ENCODE data around the gene FAM114A1.
"Not testable (repeated sequence)": the region's sequence is repeated elsewhere in the genome, so short reads cannot be mapped to it uniquely, and the experiment has no call there.

FAM114A1 gene

DNA sequence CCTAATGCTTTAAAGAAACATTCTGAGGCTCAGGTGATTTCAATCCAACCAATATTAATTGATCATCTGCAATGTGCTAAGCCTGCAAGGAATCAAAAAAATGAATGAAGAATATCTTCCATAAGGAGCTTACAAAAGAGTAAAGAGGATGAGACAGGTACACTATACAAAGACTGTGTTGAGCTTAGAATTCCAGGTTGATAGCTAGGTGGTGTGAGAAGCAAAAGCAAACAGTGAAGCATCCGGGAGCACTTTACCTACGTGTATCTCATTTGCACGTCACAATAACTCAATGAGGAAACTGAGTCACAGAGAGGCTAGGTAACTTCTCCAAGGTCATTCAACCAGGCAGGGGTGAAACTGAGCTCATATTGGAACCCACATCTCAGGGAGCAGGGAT lies 37.1 kb downstream of the FAM114A1 start:
- DNase-seq = no peak

- no peak for DNase-seq
Observed at GRCh38 chr4:38905652-38906385, 38.2 kb downstream of the FAM114A1 start.

- no peak for DNase-seq
Observed at GRCh38 chr4:38907696-38908270, 40.2 kb downstream of the FAM114A1 start.

GRCh38 chr4:38909015-38909414 lies 41.4 kb downstream of the FAM114A1 start:
- DNase-seq = no peak

DNA sequence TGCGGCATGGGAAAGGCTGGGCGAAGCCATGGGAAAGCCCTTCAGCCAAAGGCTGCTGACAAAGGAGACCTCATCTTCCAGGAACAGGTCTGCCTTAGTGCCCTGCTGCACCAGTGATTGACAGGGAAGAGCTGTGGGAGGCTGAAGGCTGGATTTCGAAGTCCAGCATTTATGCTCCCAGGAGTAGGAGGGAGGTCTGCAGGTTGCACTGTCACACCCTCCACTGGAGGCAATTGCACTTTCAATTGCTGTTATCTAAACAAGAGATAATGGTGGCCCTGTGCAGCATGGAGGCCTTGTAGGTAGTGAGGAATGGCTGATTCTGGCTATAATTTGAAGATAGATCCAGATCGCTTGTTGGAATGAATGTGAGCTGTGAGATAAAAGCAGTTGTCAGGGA lies 43.7 kb downstream of the FAM114A1 start:
- DNase-seq = no peak

DNA sequence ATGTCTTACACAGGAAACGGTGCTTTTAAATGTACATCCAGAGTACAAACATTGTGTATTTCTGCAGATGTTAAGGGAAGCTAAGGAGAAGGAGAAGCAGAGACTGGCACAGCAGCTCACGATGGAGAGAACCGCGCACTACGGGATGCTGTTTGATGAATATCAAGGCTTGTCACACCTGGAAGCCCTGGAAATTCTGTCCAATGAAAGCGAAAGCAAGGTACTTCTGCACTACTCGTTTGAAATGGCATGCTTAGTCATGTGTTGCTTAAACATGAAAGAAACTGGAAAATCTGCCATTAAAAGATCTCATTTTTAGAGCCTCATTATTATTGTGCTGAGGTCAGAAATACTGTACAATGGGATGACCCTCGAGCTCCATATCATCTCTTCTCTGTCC lies 47.2 kb downstream of the FAM114A1 start:
- DNase-seq = no peak

DNA sequence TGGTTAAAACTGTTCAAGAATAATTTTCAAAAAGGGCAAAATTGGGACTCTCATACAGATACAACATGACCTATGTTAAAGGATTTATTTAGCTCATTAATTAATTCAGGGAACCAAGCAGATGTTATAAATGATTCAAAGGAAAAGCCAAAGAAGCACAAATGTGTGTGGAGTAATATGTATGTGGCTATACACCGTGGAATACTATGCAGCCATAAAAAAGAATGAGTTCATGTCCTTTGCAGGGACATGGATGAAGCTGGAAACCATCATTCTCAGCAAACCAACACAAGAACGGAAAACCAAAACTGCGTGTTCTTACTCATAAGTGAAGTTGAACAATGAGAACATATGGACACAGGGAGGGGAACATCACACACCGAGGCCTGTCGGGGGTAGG lies 48.7 kb downstream of the FAM114A1 start:
- not testable (repeated sequence) for DNase-seq

DNA sequence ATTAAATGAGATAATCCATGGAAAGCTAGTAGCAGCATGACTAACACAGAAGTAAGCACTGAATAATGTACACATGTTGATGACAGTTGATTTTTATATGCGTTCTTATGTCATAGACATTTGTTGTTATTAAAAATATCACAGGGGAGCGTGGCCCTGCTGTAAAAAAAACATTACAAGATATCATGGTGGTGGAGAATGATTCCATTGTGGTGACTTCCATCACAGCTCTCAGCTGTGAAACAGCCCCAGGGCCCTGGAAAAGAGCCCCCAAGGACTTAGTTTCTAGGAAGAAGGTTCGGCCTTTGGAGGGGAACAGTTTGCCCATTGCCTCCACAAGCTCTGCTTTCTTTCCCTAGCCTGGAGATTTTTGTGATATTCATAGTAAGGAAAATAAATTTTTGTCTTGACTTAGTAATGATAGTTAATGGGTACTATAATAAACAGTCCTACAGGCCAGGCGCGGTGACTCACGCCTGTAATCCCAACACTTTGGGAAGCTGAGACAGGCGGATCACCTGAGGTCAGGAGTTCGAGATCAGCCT lies 49.9 kb downstream of the FAM114A1 start:
- DNase-seq = no peak

DNA sequence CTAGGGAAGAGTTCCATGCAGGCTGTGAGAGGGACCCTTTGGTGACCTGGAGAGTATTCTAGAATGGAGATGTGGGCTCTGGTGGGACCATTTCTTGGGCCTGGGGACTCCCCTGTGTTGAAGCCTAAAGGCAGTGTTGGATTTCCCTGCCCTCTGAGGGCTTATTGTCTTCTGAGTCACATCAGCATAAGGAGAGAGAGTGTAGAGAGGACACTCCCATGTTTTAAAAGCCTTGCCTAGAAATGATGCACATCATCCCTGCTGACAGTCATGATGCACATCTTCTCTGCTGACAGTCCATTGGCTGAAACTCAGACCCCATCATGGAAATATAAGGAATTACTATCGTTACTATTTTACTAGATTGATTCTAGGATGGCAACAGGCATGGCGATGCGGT lies 51.9 kb downstream of the FAM114A1 start:
- no peak for DNase-seq

DNA sequence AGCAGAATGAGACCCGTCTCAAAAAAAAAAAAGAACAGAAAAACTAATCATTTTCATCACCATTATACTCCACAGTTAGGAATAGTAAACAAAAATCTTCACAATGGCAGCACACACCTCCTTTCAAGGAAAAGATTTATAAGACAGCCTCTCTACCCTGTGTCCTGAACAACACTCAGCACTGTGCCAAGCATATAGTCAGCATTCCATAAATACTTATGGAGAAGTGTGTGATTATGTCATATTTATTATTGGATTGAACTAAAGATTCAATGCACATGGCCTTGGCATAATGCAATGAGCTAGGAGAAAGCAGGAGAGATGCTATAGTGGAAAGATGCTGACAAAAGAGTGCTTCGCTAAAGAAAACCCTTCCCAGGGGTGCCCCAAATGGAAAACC lies 52.6 kb downstream of the FAM114A1 start:
- no peak for DNase-seq

DNA sequence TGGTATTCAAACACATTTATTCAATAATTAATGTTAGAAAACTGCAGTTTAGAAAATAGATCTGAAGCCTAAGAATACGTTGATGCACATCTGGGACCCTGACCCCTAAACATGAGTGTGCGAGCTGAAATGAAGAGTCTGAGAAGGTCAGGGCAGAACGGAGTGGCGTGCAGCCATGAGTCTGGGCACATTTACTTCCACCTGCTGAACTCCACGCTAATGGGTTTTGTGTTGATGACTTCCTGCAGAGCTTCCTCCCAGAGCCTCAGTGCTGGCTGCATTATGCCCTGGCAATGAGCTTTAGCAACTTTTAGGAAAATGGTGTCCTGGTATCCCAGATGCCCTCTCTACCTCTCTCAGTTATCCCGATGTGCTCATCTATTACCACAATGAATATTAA lies 53.1 kb downstream of the FAM114A1 start:
- DNase-seq = no peak

DNA sequence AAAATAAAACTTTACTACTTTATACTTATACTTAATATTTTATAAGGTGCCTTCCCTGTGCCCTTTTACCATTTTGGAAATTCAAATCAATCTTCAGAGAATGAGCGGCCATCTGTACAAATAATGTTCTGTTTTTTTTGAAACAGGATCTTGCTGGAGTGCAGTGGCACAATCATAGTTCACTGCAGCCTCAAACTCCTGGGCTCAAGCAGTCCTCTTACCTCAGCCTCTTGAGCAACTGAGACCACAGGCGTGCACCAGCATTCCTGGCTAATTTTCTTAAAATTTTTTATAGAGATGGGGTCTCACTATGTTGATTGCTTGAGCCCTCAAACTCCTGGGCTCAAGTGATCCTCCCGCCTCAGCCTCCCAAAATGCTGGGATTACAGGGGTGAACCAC lies 53.5 kb downstream of the FAM114A1 start:
- DNase-seq = no peak

DNA sequence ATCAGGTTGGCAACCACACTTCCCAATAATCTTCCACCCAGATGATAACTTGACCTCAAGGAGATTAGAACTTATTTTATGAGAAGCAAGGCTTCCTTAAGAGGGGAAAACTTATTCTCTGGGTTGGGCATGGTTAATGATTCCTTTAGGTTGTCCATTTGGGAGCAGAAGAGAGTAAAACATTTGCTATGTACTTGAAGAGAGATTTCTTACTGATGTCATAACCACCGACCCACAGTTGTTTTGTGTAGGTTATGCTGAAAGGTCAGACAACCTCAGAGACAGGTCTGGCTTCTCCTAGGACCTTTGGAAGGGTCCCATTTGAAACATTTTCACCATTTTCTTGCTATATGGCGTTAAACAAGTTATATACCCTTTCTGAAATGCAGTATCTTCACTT lies 56.1 kb downstream of the FAM114A1 start:
- no peak for DNase-seq

GRCh38 chr4:38924353-38924752 lies 56.7 kb downstream of the FAM114A1 start:
- no peak for DNase-seq

DNA sequence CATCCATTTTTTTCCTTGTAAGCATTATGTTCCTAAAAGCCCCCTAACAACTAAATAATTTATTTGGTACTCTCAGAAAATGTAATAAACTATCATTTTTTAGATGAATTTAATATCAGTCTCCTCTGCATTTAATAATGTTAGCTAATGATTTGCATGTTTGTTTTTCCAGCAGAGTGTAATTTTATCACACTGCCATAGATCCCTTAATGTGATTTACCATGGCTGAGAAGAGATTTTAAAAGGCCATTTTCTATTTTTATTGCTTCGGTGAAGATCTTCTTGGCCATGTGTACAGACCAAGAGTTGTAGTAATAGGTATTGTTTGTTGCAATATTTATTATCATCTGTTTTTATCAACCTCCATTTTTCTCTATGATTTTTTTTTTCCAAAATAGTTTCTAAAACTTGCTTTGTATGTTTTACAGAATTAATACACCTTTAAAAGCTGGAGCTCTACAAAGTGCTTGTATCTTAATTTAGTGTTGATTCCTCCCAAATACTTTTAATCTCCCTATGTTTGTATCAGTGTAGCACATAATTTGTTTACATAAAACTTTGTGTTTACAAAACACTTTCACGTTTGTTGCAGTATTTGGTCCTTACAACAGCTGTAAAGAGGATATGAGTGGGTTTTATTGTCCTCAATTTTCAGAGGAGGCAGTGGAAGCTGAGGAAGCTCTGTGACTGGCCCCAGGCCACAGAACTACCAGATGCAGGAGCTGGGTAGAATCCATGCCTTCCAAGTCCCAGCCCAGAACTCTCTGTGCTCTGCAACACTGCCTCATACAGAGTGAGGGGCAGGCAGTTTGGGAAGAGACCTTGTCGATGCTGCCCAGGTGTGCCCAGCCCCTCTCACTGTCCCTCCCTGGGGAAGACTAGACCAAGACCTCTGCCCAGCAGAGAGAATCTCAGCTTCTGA lies 58.1 kb downstream of the FAM114A1 start:
- peak; percentile 1 for DNase-seq

DNA sequence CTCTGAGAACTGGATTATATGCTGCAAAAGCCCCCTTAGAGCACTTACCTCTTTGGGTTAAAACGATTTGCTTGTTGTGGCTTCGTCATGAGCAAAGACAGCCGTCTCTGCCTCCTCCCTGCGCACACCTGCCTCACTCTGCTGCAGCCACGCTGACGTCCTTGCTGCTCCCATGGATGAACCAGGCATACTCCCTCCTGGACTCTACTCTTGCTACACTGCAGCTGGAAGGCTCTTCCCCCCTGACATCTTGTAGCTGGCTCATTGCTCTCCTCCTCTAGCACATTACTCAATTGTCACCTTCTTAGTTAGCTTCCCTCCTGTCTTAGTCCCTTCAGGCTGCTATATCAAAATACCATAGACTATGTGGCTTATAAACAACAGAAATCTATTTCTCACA lies 59.3 kb downstream of the FAM114A1 start:
- DNase-seq = no peak

- DNase-seq = no peak
Observed at GRCh38 chr4:38928568-38928967, 61.0 kb downstream of the FAM114A1 start.

GRCh38 chr4:38928974-38929373 lies 61.4 kb downstream of the FAM114A1 start:
- no peak for DNase-seq

GRCh38 chr4:38930204-38930603 lies 62.6 kb downstream of the FAM114A1 start:
- no peak for DNase-seq

DNA sequence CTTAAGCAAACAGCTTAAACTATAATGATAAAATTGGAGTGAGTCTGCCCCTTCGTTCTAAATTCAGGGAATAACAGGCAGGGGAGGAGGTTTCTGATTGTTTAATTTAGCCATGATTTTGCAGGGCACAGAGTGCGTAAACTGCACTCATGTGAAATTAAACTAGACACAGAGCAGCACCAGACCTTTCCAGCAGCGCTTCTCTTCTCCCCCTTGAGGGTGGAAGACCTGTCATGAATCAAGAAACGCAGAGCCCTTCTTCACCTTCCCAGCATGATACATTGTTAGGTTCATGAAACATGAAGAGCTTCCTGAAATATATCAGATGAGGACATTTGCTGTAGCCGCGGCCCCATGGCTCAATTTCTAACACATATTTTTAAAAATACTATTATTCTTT lies 63.1 kb downstream of the FAM114A1 start:
- no peak for DNase-seq

DNA sequence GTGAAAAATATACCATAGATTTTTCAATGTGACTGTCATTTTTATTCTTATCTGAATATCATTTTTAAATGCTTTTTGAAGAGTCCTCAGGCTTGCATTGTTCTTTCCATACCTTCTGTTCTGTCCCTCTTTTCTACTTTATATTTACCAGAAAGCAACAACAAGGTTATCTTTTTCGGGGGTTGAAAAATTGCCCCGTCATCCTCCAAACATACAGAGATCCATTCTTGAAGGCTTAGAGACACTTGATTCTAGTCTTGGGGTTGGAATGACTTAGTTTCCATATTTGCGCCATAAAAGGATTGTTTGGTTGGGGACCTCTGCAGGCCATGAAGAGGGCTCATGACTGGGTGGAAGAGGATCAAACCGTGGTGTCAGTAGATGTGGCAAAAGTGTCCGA lies 63.5 kb downstream of the FAM114A1 start:
- no peak for DNase-seq

DNA sequence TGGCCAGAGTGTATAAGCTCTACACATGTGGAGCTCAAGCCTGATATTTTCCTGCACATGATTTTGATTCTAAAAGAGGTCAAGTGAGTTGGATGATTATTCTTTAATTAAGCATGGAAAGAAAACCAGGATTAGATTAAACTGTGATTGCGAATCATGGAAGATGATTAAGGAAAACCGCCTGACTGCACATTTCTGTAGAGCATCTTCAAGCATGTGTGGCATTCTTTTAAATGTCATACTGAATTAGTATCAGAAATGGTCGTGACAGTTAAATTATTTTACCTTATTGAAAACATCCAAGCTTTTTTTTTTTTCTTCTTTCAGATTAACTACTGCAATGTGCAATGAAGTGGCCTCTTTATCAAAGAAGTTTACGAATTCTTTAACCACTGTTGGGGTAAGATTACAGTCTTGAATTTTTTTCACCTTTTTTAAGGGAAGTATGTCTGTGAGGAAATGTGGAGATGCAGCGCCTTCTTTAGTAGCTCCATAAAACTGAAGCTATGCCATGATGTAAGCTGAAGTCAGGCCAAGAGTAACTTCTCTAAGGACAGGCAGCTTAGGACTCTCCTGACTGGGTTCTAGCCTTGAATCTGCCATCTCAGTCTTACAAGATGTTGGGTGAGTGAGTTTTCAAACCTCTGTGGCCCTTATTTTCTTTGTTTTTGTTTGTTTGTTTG lies 67.9 kb downstream of the FAM114A1 start:
- DNase-seq = no peak

DNA sequence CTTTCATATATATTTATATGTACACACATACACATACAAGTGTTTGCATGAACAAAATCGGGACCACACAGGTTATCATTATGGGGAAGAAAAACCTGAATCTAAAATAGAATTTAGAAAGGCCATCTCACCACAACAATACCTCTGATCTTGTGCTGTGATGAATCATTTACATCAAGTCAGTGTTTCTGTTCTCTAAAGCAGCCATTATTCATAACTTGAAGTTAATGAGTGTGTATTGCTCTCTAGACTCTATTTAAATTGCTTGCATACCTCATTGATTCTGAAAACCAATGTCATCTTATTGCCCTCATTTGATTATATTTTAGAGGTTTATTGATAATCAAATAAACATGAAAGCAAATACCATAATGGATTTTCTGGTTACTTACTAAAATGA lies 71.6 kb downstream of the FAM114A1 start:
- no peak for DNase-seq
